ENCODE data around the gene PLEK. TPM values are rescaled to one million over a fixed set of nuclear protein-coding genes. Genes with fewer than 3 reads are reported as not detected.

PLEK gene
- polyA plus RNA-seq, 3 donors, result 4.2 to 6.4 (median 4.7) TPM

GRCh38 chr2:68412127-68412819 is 47.2 kb downstream of the PLEK start:
- no peak for DNase-seq

GRCh38 chr2:68413466-68413865 is 48.4 kb downstream of the PLEK start:
- no peak for DNase-seq

DNA sequence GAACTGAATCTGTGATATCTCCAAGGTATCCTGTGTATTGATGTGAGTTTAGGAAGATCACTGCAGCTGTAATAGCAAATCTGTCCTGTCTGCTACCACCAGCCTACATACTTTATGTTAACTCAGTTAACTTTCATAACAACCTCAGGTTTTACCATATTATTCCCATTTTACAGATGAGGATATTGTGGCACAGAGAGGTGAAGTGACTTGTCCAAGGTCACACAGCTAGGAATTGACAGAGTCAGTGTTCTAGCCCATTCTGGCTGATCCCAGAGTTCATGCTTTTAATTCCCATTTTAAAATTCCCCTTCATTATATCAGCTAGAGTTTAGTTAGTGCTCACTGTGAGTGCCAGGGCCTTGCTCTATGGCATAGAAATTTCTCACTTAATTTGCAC is 49.4 kb downstream of the PLEK start:
- no peak for DNase-seq

- DNase-seq, result no peak
These were observed 49.8 kb downstream of the PLEK start for GRCh38 chr2:68414876-68415275.

- DNase-seq, result no peak
These were observed 50.4 kb downstream of the PLEK start for GRCh38 chr2:68415521-68415920.

DNA sequence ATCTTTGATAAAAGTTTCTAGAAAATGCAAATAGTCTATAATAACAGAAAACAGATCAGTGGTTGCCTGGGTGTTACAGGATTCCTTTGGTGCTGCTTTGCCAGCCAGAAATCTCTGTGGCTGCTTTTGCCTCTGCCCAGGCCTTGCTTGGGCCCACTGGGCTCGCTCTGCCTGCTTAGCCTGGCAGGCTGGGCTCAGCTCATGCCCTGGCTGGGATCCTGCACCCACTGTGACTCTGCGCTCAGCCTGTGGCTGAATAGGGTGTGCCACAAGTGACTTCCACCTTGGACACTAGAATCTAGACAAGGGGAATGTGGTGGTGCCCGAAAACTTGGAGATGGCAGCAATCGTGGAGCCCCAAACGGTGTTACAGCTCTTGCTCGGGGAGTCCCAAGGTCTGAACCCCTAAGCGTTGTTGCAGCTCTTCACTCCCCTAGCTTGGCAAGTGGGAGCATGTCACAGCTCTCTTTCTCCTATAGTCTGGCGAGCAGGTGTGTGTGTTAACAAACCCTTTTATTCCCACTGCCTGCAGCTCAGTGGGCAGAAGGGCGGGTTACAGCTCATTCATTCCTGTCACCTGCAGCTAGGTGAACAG is 51.1 kb downstream of the PLEK start:
- DNase-seq, result no peak

DNA sequence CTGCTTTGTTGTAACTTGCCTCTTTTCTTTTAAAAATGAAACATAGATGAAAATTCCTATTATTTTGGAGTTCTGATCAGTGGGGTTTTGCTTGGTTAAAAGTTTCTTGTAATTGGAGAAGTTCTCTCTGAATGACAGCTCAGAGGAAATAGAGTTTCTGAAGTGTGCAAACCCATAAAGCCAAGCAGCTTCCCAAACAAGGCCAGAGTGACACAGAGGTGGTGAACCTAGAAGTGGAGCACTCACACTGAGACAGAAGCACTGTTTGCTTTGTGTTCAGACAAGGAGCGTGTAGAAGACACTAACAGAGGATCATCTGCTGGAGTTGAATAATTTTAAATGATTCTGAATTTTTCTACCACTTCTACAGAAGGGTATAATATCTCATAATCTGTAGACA is 52.8 kb downstream of the PLEK start:
- DNase-seq, result no peak

DNA sequence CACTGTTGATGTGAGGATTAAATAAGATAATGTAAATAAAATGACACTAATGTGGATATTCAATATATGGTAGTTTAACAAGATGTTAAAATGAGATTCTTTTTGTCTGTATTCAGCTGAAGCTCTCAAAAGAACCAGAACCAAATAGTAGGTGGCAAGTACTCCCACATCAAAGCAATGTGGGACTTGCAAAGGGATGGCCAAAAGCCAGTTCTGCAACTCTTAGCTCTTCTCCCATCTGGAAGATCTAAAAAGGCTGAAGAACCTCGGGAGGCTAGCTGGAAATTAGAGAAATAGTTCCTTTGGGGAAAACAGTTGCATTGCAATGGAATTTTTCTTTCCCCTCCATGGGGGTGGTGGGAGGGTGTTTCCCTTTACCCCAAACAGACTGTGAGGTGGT is 53.3 kb downstream of the PLEK start:
- no peak for DNase-seq

- no peak for DNase-seq
These were observed 53.8 kb downstream of the PLEK start for GRCh38 chr2:68418855-68419254.

- no peak for DNase-seq
These were observed 55.3 kb downstream of the PLEK start for GRCh38 chr2:68420254-68420910.

DNA sequence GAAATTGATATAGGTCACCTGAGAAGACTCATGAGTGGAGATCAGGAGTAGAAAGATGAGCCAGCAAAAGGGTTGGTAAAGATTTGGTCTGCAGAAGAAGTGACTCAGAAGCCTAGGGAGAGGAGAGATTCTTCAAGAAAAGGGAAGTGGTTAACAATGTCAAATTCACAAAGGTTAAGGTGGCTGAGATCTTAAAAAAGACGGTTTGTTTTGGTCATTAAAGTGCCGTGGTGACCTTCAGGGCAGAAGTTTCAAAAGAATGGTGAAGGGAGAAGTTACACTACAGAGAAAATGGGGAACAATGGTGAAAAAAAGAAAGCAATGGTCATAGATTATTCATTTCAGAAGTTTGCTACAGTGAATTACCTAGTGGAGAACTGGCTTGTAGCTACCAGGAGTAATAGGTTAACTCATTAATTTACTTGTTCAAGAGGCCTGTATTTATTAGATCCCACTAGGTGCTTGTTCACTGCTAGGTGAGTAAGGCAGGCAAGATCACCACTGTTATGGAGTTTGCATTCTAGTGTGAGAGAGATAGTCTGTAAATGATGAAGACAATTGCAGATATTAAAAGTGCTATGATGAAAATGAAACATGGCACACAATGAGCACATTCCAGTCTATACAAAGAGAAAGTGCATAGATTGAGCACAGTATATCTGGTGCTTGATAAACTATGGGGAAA is 59.0 kb downstream of the PLEK start:
- DNase-seq, result no peak

DNA sequence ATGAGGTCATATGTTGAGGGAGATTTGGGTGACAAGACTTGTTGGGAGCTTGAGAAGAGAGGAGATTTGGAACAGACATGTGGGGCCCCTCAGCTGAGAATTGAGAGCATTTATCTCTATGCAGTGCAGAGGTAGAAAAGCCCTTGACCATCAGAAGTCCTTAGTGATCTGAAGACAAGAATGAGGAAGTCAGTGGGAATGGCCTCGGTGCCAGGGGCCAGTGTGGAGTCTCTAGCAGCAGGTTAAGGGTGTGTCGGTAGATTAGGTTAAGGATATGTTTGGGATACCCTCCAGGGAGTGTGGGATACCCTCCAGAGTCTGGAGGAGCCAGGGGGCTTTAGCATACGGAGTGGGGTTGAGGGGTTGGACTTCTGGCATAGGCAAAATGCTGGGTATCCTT is 60.4 kb downstream of the PLEK start:
- DNase-seq, result no peak

DNA sequence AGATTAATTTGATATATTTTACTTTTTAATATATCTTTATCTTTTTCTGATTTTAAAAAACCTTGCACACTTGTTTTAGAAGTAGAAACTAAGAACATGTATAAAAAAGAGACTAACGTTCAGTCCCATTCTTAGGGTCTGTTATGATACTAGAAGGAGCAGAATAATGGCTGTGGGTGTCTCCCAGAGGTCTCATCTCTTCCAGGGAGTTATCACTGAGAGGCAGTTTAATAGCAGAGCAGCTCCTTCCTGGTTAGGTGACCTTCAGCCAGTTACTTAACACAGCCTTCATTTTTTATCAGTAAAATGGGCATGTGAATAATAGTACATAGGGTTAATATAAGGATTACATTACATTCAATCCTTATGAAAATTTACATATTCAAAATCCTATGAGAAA is 61.4 kb downstream of the PLEK start:
- no peak for DNase-seq

GRCh38 chr2:68426848-68427579 is 61.9 kb downstream of the PLEK start:
- DNase-seq, result no peak

GRCh38 chr2:68428126-68428525 is 63.0 kb downstream of the PLEK start:
- no peak for DNase-seq

DNA sequence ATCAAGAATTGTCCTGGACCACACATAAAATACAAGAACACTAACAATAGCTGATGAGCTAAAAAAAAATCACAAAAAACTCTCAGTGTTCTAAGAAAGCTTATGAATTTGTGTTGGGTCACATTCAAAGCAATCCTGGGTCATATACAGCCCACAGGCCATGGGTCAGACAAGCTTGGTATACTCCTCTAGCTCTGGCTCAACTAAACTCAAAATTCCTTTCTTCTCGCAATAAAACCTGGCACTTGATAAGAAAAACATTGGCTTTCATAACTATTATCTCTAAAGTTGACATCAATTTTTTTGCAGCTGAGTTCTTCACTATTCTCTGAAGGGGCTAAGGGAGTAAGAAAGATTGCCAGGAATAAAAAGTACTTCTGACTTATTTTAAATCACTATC is 63.7 kb downstream of the PLEK start:
- no peak for DNase-seq

GRCh38 chr2:68429311-68429826 is 64.3 kb downstream of the PLEK start:
- DNase-seq, result no peak

- no peak for DNase-seq
These were observed 66.4 kb downstream of the PLEK start for GRCh38 chr2:68431316-68431972.

DNA sequence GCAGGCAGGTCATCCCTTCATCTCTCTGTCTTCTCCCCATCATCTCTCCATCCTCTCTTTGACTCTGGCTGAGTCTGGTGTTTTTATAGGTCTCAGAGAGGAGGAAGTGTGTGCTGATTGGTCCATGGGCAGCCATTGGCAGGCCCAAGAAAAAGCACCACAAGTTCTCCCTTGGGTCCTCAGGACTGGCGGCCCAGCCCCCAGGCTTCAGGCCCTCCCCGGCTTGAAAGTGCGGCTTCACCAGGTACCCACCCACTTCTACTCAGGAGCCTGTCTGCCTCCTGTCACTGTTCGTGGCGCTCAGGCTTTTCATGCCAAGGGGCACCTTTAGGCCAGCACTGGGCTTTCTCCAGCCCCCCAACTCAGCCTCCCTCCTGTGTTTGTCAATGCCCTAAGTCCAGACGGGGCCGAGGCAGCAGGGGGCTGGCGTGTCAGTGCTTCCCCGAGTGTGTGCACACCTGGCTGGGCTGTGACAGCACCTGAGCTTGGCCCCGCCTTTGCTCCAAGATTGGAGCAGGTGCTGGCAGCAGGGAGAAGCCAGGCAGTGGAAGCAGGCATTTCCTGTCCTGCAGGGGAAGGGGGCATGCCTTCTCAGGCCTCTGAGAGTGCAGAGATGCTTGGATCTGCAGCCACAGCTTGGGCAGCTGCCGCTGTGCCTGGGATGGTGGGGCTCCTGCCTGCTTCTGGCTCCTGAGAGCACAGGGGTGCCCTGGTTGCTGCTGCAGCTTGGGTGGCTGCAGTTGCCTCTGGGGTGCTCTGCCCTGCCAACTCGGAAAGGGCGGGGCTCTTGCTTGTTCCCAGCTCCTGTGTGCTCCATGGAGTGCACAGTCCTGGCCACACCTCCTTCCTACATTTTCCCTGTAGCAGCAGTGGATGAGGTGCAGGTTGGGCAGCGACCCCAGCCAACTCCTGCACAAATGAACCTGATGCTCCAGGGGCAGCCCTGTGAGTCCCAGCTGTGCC is 67.9 kb downstream of the PLEK start:
- DNase-seq, result no peak

GRCh38 chr2:68434981-68435380 is 69.9 kb downstream of the PLEK start:
- no peak for DNase-seq
